Suppressor macrophage treated with lipopolysaccharide for 4 hours (primary cell): ENCODE data around the gene TMPRSS3.

Experiments used
- DNase-seq: peaks from one replicate; pipeline ENCODE4 v3.0.0-alpha.2; 2020

TMPRSS3 gene

DNA sequence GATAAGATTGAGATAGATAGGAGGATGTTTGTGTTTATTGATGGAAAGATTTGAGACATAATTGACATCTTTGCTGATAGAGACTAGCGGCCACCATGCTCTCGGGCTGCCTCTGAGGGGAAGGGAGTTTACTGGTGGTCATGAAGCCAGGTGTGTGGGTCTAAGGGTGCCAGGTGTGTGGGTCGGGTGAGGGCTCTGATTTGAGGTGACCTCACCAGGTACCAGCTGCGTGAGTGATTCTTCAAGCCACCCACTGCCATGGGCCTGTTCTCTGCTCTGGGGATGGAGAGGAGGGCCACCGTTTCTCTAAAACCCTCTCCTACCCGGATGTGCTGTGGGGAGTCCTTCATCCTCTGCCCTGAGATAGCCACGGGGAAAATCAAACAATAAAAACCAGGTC is 11.0 kb upstream of the TMPRSS3 start:
- no peak for DNase-seq

DNA sequence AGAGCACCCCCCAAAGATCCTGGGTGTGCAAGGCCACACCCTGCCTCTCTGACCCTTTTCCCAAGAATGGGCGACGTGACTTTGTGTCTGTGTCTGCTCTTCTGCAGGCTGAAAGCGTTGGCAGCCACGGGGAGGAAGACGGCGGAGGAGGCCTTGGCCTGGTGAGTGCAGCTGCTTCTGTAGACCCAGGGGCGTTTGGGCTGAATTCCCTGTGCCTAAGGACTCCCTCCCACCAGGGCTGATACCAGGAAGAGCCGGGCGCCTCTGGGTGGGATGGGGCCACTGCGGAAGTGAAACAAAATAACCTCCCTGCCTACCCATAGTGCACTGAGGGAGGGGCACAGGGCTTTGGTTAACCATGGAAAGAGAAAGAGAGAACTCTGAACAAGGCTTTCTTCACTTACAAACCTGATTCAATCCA is 10.4 kb upstream of the TMPRSS3 start:
- peak; percentile 40 for DNase-seq

DNA sequence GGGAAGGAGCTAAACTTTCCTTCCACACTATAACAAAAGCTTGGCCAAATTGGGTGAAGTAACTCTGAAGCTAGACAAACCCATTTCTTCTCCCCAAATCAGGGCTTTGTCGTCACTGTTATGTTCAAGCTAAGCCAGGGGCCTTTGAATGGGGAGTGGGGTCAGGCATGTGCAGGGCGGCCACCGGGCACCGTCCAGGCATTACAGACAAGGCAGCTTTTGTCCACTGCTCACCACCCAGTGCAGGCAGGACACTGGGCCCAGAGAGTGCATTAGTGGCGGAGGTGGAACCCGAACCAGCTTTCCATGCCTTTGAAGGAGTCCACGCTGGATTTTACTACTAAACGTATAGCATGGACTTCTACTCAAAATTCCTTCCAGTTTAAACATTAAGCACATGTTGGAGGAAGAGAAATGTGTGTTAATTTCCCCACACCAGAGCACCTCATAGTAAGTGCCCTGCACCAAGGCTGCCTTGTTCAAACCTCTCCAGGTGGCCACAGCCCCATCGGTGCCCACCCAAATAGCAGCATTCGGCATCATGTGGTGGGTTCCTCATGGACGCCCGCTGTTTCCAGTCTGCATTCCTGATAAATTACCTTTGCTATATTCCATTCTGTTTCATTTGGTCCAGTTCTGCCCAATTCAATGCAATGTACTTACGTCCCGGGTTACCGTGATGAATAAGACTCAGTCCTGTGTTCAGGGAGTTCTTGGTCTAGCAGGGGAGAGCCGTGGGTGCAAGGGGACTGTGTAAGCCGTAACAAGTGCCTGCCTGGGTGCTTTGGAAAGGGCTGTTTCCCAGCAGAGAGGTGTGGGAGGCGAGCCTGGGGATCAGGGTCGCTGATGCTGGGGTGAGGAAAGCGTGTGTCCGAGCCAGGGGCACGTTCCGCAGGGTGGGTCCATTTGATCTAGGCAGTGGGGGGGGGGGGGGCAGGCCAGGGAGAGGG is 9.5 kb upstream of the TMPRSS3 start:
- no peak for DNase-seq

DNA sequence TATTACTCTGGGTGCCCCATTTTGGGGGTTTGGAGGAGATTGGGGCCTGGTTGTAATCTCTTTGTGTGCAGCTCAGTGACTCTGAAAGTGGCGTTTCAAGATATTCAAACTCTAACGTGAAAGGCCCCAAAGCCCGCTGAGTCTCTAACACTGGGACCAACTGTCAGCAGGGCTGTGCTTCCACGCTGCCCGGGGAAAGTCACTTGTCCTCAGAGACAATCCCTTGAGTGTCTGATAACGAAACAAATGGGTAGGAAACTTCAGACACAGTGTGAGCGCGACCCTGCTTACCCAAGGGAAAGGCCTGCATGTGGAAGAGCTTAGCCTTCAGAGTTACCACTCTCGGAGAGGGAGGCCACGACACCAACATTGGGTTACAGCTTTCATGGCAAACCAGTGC is 8.7 kb upstream of the TMPRSS3 start:
- no peak for DNase-seq

DNA sequence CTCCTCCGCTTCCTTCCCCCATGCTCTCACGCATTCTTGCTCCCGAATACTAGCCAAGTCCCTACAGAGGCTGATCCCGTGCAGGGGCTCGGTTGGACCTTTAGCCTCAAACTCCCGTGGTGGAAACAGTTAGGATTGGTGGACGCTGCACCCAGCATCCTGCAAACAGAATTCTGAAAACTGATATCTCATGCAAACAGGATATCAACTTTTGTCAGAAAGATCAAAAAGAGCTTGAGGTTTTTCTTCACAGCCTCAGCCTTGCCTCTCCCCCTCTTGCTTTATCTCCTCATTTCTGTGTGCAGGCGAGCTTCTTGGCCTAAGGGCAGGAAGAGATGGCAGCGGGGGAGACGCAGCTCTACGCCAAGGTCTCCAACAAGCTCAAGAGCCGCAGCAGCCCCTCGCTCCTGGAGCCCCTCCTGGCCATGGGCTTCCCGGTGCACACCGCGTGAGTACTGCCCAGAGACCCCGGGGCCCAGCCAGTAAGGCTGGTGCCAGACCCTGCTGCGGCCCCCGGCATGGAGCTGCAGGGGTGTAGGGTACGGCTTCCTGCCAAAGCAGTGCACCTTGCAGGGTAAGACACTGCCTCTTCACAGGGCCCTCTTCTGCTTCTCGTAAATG is 7.9 kb upstream of the TMPRSS3 start, which contains the start of gene UBASH3A:
UBASH3A (plus strand) TSS at position 292 of the 621 bp plus-strand sequence; CDS start at position 336, 44 bp downstream.
- DNase-seq: no peak

DNA sequence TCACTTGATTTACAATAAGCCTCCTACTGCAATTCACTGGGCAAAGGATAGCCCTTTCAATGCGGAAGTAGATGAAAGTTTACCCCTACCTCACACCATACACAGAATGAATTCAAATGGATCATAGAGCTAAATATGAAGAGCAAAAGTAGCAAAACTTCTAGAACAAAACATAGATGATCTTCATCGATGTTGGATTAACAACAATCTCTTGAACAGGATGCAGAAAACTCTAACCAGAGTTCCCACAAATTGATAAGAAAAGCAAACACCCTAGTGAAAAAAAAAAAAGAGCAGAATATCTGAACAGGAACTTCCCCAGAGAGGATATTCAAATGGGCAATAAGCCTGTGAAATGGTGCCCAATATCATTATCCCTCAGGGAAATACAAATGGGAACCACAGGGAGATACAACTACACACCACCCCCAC is 6.0 kb upstream of the TMPRSS3 start:
- no peak for DNase-seq

DNA sequence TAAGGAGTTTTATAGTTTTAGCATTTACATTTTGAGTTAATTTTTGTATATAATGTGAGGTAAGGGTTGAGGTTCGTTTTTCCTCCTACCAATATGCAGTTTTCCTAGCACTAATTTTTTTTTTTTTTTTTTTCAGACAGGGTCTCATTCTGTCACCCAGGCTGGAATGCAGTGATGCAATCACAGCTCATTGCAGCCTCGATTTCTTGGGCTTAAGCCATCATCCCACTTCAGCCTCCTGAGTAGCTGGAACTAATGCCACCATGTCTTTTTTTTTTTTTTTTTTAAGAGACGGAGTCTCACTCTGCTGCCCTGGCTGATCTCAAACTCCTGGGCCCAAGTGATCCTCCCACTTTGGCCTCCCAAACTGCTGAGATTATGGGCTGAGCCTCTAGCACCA is 5.3 kb upstream of the TMPRSS3 start:
- no peak for DNase-seq

DNA sequence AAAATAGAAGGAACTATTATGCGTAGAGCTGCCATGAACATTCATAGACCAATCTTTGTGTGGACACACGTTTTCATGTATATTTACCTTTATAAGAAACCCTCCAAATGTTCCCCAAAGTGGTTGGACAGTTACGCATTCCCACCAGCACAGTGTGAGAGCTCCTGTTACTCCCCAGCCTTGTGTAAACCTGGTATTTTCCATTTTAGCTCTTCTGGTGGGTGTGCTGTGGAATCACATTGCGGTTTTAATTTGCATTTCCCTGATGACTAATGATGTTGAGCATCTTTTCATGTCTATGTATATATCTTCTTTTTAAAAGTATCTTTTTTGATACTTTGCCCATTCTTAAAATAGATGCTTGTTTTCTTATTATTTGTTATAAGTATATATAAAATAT is 4.7 kb upstream of the TMPRSS3 start:
- DNase-seq: no peak

DNA sequence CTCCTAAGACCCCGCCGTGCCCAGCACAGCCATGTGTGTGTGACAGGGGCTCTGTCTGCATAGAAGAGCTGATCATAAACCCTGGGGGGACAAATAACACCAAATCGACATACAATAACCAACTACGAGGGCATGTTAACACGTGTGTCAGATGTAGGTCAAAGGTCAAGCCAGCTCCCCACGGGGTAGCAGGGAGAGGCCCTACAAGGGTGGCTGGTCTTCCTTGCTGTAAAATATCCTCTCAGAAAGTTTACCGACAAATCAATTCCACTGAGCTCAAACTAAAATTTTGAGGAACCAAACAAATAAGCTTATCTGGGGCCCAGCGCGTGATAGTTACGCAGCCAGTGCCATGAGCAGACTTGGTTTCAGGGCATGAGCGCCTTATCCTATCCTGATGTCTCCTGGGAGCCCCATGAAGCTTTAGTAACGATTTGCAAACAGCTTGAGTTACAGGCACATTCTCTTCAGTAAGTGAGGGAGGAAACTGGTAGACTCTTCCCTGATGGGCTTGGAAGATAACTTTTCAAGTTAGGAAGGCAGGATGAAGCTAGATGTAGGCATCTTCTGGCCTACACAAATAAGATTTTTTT is 2.7 kb upstream of the TMPRSS3 start:
- no peak for DNase-seq

DNA sequence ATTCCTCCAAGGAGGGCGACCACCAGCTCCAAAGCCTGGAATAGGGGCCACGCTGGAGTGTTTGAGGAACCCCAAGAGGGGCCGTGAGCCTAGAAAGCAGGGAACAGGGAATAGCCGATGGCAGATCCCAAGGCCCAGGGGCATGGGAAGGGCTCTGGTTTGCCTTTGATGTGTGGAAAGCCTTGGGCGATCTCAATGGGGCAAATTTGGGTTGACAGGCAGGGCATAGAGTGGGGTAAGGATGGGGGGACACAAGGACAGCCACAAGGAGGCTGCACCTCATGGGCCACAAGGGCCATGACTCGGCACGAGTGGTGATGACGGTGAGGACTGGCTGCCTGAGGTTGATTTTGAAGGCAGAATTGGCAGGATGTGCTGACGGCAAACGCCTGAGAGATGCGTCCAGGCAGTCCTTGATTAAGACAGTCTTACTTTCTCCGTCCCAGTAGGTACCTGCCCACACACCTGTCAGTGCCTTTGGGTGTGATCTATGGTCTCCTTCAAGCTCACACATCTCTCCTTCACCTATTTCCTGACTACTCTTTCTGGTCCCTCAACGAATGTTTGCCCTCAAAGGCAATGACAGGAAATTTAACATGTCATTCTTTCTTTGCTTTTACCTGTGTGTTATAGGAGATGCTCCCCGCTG is 2.0 kb upstream of the TMPRSS3 start:
- DNase-seq: no peak

DNA sequence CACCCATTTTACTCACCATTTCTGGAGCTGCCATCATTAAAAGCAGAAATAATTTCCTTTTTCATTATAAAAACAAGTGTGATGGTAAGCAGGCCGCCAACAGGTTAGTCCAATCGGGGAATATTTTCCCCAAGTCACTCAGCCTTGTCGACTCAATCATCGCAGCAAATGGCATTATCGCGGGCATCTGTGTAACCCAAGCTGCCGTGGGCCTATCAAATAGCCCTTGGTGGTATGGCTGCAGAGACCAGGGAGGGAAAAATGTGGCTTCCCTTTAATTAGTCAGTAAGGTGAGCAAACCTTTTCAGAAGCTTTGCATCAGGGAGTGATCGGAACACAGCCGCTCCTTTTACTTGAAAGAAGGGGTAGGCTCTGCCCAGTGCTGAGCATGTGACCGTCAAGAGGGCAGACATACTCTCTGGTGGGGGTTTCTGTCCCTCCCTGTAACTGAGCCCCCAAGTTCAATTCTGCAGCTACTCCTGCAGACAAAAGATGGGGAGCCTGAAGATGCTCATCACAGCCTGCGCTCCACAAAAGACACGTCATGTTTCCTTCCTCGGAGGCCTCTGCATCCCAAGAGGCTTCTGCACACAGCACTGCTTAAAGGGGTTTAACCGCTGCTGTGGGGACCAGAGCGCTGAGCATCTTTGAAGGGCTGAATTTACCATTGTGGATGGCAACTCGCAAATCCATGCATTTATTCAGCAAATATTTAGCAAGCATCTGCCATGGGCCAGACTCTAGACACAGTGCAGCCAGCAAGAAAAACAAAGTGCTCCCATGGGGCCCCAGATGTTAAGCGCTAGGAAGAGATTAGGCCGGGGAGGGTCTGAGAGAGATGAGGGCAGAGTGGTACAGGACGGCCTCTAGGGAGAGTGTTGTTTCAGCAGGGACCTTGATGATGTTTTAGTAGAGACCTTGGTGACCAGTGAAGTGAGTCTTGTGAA is 1.2 kb upstream of the TMPRSS3 start:
- DNase-seq: no peak

DNA sequence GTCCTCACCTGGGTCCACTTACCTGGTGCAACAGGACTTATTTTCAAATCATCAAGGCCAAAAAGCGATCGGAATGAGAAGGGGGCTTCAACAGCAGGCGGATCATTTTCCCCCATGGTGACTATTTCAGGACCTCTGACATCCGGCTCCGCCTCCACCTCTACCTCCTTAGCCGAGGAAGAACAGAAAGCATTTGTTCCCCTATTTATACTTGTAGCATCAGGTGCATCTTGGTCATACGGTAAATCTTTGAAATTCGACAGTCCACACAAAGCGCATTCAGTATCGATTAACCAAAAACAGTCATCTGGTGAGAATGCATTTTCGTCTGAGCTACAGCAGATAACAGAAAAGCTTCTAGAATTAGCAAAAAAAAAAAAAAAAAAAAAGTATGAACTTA is 550 bp downstream of the TMPRSS3 start:
- no peak for DNase-seq

DNA sequence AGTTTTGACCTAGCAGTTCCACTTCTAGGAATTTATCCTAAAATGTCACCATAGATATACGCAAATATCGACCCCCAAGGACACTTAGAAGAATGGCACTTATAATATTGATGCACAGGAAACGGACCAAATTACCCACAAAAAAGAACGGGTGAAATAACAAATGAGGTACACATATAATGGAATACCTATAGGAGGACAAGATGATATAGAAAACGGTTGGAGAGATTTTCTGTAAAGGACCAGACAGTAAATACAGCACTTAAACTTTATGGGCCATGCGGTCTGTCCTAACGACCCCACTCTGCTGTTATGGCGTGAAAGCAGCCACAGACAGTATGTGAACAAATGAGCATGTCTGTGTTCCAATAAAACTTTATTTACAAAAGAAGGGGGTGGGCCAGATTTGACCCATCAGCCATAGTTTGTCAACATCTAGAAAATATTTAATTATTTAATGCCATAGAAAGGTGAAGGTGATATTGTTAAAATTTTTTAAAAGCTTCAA is 2.4 kb downstream of the TMPRSS3 start:
- DNase-seq: no peak

DNA sequence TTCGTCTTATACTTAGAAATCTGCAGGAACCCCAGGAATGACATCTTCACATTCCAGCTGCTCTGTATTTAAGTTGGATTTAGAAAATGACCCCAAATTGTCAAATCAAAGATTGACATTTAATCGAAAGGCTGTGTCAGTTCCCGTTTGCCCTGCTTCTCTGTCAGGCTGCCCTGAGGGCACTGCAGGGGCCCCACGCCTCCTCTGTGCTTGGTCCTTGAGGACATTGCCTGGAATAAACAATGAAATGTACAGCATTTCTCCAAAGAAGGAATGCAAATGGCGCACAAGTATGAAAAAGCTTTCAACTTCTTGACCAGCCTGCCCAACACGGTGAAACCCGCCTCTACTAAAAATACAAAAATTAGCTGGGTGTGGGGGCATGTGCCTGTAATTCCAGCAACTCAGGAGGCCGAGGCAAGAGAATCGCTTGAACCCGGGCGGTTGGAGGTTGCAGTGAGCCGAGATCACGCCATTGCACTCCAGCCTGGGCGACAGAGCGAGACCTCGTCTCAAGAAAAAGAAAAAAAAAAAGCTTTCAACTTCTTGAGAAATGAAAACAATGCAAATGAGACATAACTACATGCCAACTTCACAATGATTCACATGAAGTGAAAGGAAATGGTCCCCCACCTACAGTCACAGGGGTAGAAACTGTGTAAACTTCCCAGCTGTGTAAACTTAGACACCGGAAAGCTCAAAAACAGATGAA is 3.0 kb downstream of the TMPRSS3 start:
- no peak for DNase-seq

DNA sequence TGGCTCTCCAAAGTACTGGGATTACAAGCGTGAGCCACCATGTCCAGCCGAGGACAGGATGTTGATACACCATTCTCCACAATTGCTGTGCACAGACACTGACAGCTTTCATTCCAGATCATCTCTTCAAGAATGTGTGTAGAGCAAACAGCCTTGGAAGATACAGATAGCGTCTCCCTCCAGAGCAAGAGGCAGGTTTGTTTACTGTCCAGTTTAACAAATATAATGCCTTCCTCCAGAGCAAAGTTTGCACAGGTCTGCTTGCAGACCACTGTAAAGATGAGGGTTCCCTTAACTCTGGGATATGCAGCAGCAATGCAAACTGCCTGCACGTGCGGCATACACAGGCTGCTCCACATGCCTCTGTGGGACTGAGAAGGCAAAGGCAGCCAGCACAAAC is 4.6 kb downstream of the TMPRSS3 start:
- DNase-seq: no peak

DNA sequence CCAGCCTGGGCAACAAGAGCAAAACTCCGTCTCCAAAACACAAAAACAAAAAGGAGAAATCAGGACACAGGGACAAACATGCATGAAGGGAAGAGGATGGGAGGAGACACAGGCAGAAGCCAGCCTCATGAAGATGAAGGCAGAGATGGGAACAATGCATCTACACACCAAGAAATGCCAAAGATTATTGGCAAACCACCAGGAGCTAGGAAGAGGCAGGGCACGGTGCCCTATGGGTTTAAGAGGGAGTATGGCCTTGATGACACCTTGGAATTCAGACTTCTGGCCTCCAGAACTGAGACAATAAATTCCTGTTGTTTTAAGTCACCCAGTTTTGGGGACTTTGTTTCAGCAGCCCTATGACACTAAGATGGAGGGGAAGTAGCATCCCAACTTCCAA is 5.2 kb downstream of the TMPRSS3 start:
- no peak for DNase-seq

DNA sequence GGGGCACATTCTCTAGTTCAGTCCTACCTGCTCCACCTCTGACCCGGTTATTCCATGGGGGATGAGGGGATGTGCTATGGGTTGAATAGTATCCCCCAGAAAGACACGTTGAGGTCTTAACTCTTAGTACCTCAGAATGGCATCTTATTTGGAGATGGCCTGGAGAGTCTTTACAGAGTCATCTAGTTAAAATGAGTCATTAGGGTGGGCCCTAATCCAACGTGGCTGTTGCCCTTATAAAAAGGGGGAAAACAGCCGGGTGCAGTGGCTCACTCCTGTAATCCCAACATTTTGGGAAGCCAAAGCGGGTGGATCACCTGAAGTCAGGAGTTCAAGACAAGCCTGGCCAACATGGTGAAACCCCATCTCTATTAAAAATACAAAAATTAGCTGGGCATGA is 5.7 kb downstream of the TMPRSS3 start:
- no peak for DNase-seq

DNA sequence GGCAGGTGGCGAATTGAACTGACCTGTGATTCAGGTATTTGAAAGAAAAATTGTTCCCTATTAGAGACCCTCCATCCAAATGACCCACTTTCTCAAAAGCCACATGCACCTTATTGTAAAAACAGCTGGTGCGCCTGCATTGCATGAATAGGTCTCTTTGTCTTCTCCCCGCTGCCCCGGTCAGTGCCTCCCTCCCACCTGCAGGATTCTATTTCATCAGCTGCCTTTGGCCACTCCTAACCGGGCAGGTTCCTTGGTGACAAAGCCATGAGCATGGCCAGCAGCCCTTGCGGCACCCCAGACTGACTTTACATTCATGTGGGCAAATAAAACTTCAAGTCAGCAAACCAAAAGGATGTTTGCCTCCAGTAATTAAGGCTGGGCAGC is 6.4 kb downstream of the TMPRSS3 start:
- DNase-seq: no peak

DNA sequence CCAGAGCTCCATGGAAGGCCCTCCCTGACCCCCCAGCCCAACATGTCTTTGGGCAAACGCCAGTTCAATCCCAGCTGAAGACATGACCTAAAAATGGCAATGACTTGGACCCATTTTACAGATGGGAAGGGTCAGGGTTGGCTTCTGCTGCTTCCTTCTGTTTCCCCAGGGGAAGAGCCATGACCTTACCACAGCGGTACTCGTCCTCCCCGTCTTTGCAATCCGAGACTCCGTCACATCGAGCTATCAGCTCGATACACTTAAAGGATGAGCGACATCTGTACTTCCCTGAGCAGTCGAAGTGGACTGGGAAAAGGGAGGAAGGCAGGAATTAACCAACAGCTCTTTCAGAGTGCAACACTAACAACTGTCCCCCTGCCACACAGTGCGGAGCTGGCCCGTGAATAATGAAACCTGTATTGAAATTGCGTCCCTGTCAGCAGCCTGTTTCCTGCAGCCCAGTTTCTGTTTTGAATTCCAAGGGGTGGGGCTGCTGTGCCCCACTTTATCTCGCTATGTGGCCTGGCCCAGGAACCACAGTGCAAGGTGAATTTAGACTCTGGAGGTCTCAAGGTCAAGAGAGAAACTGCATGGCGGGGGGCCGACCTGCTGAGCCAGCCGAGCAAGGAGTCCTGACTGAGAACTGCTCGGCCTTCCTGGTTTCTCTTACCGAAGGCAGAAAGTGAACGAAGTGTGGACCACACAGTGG is 7.0 kb downstream of the TMPRSS3 start:
- no peak for DNase-seq

DNA sequence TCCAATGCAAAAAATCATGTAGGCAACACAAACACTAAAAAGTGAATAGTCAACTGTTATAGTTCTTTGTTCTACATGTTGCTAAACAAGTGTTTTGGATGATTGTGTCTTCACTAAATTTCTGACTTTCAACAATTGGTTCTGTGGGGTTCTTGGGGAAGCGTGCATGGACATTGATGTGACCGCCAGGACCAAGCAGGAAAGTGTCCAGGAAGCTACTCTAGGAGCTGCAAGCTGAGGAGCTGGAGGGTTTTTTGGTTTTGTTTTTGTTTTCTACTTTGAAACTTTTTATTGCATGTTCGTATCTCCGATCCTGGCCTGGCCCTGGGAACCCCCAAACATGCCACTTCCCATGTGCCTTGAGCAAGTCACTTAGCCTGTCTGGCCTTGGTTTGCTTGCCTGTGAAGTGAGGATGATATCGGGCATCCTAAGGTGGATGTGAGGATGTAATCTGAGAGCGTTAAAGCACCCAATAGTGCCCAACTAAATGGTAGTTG is 8.0 kb downstream of the TMPRSS3 start:
- no peak for DNase-seq
